Vagina (tissue), 2 donors: ENCODE measurements around the gene FCGBP. TPM values are rescaled to one million over a fixed set of nuclear protein-coding genes. Genes with fewer than 3 reads are reported as not detected.
"Not testable (repeated sequence)": the region's sequence is repeated elsewhere in the genome, so short reads cannot be mapped to it uniquely, and the experiment has no call there.

Experiments
- DNase-seq, 2 donors: peaks; one replicate each; pipeline ENCODE4 v3.0.0-alpha.2; 2017; ENCODE audit errors: extremely low spot score in 2 of 2
- H3K27ac ChIP-seq: fragments of 200-600 bp; sonication (generic); one replicate; pipeline ENCODE4 v1.5.1; 2019
- H3K27me3 ChIP-seq: fragments of 200-600 bp; sonication (generic); one replicate; pipeline ENCODE4 v1.5.1; 2019
- H3K36me3 ChIP-seq, 2 donors: fragments of 200-600 bp; sonication (generic); one replicate each; pipeline ENCODE4 v1.5.1; 2017 to 2019
- H3K4me1 ChIP-seq: fragments of 200-600 bp; sonication (generic); one replicate; pipeline ENCODE4 v1.5.1; 2019
- H3K4me3 ChIP-seq, 2 donors: fragments of 200-600 bp; sonication (generic); 1 replicate in 1 of 2; 2 replicates in 1 of 2; pipeline ENCODE4 v1.5.1; 2016 to 2019
- H3K9me3 ChIP-seq: fragments of 200-600 bp; sonication (generic); one replicate; pipeline ENCODE4 v1.5.1; 2019
- POLR2A ChIP-seq, 2 donors: fragments of 450-650 bp; IDR thresholded peaks; one replicate each; pipeline ENCODE4 v1.6.1; 2017; ENCODE audit warnings: antibody characterized with exemption in 2 of 2, mild to moderate bottlenecking in 2 of 2, moderate library complexity in 2 of 2
- POLR2AphosphoS5 ChIP-seq, 2 donors: sonication (generic); formaldehyde crosslinking; IDR thresholded peaks; one replicate each; pipeline ENCODE4 v1.9.0; 2017; ENCODE audit warnings: antibody characterized with exemption in 2 of 2, mild to moderate bottlenecking in 2 of 2, low read depth in 1 of 2; ENCODE audit not compliant: insufficient read depth in 1 of 2
- intact Hi-C: fragments of 100-400 bp; cut with DNase I; formaldehyde crosslinking; loops from one replicate; pipeline ENCODE4 v1.15.1; 2023
- total RNA-seq: library from RNA; depleted of rRNA; stranded (reverse); fragments of >200 nt; gene quantifications from one replicate; pipeline ENCODE4 v1.2.3, GENCODE V29; 2016
- TF ChIP-seq, protein P1 (sequence below), 3 experiments: fragments of 450-650 bp in 2 of 3; fragments of 200-600 bp in 1 of 3; sonication (generic) in 1 of 3; IDR thresholded peaks; one replicate each; pipeline ENCODE4 v1.5.1; 2017 to 2019; ENCODE audit warnings: antibody characterized with exemption in 3 of 3, mild to moderate bottlenecking in 2 of 3, moderate library complexity in 2 of 3

Gene FCGBP
- total RNA-seq, 1 donor from 2014 or later, result 31.7 TPM

DNA sequence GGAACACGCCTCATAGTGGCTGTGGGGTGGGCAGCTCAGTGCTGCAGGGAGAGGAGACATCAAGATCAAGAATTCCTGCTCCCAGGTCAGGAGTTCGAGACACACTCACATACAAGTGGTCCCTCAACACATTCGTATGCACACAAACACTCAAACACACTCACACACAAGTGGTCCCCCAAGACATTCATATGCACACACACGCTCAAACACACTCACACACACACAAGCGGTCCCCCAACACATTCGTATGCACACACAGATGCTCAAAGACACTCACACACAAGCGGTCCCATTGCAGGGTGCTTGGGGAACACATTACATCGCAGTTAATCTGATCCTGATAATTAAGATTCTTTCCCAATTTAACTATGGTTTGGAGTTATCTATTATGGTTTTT, 28.2 kb downstream of the FCGBP start:
- TF ChIP-seq, protein P1, sequence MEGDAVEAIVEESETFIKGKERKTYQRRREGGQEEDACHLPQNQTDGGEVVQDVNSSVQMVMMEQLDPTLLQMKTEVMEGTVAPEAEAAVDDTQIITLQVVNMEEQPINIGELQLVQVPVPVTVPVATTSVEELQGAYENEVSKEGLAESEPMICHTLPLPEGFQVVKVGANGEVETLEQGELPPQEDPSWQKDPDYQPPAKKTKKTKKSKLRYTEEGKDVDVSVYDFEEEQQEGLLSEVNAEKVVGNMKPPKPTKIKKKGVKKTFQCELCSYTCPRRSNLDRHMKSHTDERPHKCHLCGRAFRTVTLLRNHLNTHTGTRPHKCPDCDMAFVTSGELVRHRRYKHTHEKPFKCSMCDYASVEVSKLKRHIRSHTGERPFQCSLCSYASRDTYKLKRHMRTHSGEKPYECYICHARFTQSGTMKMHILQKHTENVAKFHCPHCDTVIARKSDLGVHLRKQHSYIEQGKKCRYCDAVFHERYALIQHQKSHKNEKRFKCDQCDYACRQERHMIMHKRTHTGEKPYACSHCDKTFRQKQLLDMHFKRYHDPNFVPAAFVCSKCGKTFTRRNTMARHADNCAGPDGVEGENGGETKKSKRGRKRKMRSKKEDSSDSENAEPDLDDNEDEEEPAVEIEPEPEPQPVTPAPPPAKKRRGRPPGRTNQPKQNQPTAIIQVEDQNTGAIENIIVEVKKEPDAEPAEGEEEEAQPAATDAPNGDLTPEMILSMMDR (IDR thresholded peaks at IDR 0.05), result no peak
- TF ChIP-seq POLR2A (IDR thresholded peaks at IDR 0.05) (no peak), POLR2AphosphoS5 (IDR thresholded peaks at IDR 0.05; ENCODE audit: insufficient read depth in 1 of 2, low read depth in 1 of 2) (no peak)
- Histone ChIP-seq H3K27ac (no peak overlapping the region), H3K27me3 (no peaks in the 10 kb centered on the region), H3K4me1 (no peaks in the 10 kb centered on the region), H3K4me3 (no peak overlapping the region), H3K36me3 (no peaks in the 10 kb centered on the region), H3K9me3 (no peaks in the 10 kb centered on the region)
- DNase-seq, result peak in 1 of 2 donors; percentile 67
- intact Hi-C loops, result no loop called here

DNA sequence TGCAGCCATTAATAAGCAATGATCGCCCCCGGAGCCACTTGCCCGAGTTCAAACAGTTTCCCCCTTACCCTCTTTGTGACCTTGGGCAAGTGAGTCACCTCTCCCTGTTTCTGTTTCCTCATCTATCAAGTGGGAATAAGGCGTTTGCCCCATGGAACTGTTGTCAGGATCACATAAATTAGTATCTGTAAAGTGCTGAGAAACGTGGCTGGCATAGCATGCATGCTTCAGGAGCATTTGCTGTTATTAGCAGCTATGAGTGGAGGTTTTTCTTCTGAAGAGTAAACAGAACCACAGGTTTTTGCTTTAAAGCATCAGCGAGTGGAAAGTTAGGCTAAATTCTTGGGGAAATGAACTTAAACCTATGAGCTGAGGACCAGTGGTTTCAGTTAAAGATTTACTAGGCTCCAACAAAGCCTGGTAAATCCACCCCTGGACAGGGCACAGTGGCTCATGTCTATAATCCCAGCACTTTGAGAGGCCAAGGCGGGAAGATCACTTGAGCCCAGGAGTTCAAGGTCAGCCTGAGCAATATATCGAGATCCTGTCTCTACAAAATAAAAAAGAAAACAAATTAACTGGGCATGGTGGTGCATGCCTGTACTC, 30.8 kb downstream of the FCGBP start:
- intact Hi-C loops, H3K27ac ChIP-seq, H3K27me3 ChIP-seq, H3K4me1 ChIP-seq, H3K9me3 ChIP-seq, DNase-seq, H3K4me3 ChIP-seq, H3K36me3 ChIP-seq: not testable (repeated sequence)

DNA sequence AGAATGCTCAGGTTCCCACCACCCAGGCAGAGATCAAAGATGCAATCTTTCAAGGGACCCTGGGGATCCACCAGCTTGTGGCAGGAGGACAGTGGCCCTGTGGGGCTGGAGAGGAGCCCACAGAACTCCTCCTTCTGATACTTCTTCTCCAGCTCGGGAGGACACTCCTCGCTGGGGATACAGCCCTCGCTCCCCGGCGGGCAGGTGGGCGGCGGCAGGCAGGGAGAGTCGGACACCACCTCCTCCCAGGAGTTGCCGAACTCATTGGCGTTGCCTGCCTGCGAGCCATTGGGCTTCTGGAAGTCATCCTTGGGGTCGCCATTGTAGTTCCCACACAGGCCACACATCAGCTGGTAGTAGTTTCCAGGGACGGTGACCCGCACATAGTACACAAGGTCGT, 32.1 kb downstream of the FCGBP start:
- H3K36me3 ChIP-seq, H3K9me3 ChIP-seq, H3K27ac ChIP-seq, H3K27me3 ChIP-seq, H3K4me3 ChIP-seq, intact Hi-C loops, H3K4me1 ChIP-seq: not testable (repeated sequence)
- peak in 1 of 2 donors; percentile 31 for DNase-seq

DNA sequence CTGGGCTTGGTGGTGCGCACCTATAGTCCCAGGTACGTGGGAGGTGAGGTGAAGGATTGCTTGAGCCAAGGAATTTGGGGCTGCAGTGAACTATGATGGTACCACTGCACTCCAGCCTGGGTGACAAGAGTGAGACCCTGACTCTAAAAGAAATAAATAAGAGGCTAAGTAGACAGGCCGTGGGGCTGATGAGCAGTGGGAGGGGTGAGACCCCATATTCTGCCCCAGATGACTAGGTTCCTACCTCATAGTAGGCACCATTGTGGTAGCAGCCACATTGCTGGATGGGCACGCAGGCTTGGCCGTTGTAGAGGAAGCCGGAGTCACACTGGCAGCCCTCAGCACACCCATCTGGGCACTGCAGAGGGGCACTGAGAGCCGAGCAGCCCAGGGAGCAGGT, 32.8 kb downstream of the FCGBP start:
- H3K9me3 ChIP-seq, H3K4me3 ChIP-seq, H3K36me3 ChIP-seq, H3K4me1 ChIP-seq, H3K27me3 ChIP-seq, intact Hi-C loops, H3K27ac ChIP-seq: not testable (repeated sequence)
- peak in 1 of 2 donors; percentile 9 for DNase-seq

DNA sequence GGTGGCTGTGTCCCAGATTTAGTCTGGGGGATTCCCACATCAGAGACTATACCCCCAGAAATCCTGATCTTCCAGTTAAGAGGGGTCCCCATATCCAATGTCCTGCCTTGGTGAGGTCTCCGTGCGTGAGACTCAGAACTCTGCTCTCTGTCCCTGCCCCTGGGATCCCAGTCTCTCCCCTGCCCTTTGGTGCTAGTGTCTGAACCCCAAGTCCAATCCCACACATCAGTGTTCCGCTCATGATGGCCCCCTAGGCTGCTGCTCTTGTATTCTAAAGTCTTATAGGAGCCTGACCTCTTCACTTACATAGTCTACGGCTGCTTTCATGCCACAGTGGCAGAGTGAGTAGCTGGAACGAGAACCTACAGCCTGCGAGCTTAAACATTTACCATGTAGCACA, 35.6 kb downstream of the FCGBP start:
- H3K27ac ChIP-seq, H3K4me1 ChIP-seq, H3K27me3 ChIP-seq, H3K4me3 ChIP-seq, H3K9me3 ChIP-seq, intact Hi-C loops, H3K36me3 ChIP-seq: not testable (repeated sequence)
- peak in 1 of 2 donors; percentile 46 for DNase-seq

DNA sequence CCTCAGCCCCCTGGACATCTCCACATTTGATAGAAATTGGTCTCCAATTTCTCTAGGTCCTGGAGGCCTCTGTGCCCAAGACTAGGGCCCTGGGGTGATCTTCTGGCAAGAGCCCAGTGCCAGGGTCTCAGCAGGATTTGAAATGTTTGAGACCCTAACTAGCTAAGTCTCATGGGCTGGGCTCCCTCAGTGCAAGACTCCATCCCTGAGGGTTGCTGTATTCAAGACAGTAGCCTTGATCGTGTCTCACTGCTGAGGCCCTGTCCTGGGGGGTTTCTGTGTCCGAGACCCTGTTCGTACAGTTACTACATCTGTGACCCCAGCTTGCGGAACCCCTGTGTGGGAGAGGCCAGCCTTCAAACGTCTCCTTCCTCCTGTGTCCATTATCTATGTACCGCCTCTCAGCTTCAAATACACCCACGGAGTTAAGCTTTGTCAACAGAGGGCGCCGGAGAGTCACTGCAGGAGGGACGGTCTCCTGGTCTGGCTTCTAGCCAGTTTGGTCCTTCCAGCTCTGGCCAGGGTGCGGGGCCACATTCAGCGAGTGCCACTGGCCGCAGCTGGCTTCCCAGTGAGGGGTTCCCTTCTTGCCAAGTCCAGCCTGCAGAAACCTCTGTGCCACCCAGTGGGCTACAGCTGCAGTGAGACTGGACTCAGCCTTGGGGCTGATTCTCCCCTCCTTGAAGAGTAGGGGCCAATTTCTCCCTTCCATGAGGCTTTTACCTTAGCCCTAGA, 36.8 kb downstream of the FCGBP start:
- H3K27ac ChIP-seq, intact Hi-C loops, H3K9me3 ChIP-seq, H3K27me3 ChIP-seq, H3K4me3 ChIP-seq, H3K36me3 ChIP-seq, H3K4me1 ChIP-seq, DNase-seq: not testable (repeated sequence)

DNA sequence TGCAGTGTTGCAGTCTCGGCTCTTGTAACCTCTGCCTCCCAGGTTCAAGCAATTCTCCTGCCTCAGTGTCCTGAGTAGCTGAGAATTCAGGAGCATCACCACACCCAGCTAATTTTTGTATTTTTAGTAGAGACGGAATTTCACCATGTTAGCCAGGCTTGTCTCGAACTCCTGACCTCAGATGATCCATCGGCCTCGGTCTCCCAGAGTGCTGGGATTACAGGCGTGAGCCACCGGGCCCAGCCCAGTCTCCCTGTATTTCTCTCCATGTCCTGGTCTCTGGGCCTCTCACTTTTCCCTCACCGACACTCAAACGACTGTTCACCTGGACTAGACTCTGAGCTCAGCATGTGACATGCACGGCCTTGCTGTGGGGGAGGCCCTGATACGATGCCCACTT, 39.3 kb downstream of the FCGBP start:
- DNase-seq, H3K4me3 ChIP-seq, intact Hi-C loops, H3K4me1 ChIP-seq, H3K27ac ChIP-seq, H3K27me3 ChIP-seq, H3K36me3 ChIP-seq, H3K9me3 ChIP-seq: not testable (repeated sequence)

DNA sequence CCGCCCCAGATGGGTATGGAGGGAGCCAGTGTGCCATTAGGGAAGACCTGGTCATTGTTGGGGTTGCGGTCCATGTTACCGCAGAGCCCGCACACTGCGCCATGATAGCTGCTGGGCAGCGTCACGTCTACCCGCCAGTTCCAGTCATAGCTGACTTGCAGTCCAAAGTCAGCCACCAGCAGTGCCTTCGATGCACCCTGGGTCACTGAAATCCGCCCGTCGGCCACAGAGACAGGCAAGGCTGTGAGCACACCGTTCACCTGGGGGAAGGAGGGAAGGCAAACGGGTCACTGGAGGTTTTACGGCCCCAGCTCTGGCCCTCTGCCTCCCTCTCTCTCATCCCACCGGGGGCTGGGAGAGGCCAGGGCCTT, 40.2 kb downstream of the FCGBP start:
- H3K36me3 ChIP-seq, intact Hi-C loops, H3K27ac ChIP-seq, H3K27me3 ChIP-seq, H3K4me1 ChIP-seq, H3K9me3 ChIP-seq, H3K4me3 ChIP-seq, DNase-seq: not testable (repeated sequence)

DNA sequence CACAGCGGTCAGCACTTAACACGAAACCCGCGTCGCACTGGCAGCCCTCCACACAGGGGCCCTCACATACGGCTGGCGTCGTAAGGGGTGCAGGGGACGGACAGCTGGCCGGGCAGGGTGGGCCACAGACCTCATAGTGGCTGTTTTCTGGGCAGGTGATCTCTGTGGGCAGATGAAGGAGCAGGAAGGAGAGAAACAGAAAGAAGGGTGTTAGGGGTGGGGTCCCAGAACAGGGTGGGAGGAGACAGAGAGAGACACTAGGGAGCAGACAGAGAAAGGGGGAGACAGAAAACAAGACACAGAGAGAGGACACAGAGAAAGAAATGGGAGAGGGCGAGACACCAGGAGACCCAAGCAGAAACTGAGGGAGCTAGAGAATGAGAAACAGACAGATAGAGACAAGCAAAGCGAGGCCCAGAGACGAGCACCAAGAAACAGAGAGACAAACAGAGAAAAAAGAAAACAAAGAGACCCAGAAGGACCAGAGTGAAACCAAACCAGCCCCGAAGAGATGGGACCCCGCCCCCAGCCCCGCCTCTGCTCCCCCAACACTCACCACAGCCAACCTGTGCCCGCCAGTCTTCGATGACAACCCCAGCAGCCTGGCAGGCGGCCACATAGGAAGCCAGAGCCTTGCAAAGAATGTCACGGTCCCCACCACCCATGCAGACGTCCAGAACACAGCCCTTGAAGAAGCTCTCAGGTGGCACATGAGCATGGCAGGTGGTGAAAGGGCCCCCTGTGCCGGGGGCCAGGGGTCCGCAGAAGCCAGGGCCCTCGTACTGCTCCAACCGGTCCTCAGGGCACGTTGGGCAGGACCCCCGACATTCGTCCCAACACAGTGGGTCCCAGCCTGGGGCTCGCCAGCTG, 40.8 kb downstream of the FCGBP start:
- H3K36me3 ChIP-seq, H3K27ac ChIP-seq, intact Hi-C loops, DNase-seq, H3K27me3 ChIP-seq, H3K4me1 ChIP-seq, H3K4me3 ChIP-seq, H3K9me3 ChIP-seq: not testable (repeated sequence)

DNA sequence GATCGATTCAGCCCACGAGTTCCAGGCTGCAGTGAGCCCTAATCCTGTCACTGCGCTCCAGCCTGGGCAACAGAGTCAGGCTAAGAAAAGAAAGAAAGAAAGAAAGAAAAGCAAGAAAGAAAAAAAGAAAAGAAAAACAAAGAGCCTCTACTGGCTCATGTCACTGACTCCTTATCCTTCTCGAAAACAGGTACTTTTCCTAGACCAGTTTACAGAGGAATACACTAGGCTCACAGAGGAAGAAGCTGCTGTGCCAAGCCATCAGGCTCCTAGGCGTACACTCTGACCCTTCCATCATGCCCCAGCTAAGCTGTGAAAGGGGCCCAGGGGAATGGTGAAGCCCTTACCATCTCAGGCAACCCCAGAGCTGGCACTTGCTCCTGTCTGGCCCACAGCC, 41.9 kb downstream of the FCGBP start:
- DNase-seq, intact Hi-C loops, H3K27ac ChIP-seq, H3K9me3 ChIP-seq, H3K4me1 ChIP-seq, H3K4me3 ChIP-seq, H3K36me3 ChIP-seq, H3K27me3 ChIP-seq: not testable (repeated sequence)

DNA sequence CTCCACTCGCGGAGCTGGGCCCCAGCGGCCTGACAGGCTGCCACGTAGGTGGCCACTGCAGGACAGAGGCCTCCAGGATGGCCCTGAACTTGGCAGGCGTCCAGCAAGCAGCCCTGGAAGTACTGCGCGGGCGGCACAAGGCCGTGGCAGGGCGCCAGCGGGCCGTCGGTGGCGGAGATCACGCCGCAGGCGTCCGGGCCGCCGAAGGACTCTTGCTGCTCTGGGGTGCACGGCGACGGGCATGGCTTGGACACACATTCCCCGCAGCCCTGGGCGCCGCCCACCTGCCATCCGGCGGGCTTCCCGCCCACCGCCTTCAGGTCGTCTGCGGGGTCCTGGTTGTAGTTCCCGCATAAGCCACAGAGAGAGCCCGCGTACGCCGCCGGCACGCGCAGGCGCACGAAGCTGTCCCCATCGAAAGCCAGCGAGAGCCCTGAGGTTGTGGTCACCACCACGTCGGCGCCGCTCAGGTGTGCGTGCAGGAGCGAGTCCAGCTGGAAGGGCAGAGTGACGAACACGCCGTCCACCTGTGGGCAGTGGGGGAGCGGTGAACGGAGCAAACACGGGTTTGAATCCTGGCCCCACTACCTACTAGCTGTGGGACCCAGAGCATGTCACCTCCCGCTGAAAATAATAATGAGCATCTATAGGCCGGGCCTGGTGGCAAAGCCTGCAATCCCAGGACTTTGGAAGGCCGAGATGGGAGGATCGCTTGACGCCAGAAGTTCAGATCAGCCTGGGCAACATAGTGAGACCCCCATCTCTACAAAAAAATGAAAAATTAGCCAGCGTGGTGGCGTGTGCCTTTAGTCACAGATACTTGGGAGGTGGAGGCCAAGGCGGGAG, 42.6 kb downstream of the FCGBP start:
- intact Hi-C loops, H3K27ac ChIP-seq, H3K4me3 ChIP-seq: not testable (repeated sequence)

More for the DNA sequence above, 42.6 kb downstream of the FCGBP start:
- not testable (repeated sequence) for DNase-seq, H3K36me3 ChIP-seq, H3K4me1 ChIP-seq, H3K27me3 ChIP-seq, H3K9me3 ChIP-seq
